Raji (cell line): ENCODE data around the gene CARD8.

Experiments used
- POLR2A ChIP-seq: IDR thresholded peaks from 2 replicates; pipeline ENCODE4 v1.6.1; 2011; ENCODE audit warnings: low read depth, low read length, control low read depth; ENCODE audit not compliant: insufficient read depth

Gene CARD8

DNA sequence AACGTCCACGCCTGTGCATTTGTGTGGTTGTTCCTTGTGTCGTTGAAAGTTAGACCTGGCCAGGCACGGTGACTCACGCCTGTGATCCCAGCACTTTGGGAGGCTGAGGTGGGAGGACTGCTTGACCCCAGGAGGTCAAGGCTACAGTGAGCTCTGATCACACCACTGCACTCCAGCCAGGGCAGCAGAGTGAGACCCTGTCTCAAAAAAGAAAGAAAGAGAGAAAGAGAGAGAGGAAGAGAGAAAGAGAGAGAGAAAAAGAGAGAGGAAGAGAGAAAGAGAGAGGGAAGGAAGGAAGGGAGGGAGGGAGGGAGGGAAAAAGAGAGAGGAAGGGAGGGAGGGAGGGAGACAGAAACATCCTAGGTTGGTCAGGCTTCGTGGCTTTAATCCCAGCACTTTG, 19.2 kb upstream of the CARD8 start:
- no peak for TF ChIP-seq POLR2A

DNA sequence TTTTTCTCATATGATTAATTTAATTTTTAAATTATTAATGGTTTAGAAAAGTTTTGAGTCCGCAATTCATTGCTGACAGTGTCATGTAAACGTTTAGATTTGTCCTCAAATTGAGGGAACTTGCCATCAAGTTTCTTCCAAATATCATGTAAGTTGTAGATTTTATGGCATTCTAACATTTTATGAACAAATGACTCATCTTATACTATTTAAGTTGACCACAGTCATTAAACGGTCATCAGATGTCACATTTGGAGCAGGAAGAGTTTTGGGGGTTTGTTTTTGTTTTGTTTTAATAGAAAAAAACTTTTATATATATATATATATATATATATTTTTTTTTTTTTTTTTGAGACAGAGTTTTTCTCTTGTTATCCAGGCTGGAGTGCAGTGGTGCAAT, 18.5 kb upstream of the CARD8 start:
- no peak for TF ChIP-seq POLR2A

DNA sequence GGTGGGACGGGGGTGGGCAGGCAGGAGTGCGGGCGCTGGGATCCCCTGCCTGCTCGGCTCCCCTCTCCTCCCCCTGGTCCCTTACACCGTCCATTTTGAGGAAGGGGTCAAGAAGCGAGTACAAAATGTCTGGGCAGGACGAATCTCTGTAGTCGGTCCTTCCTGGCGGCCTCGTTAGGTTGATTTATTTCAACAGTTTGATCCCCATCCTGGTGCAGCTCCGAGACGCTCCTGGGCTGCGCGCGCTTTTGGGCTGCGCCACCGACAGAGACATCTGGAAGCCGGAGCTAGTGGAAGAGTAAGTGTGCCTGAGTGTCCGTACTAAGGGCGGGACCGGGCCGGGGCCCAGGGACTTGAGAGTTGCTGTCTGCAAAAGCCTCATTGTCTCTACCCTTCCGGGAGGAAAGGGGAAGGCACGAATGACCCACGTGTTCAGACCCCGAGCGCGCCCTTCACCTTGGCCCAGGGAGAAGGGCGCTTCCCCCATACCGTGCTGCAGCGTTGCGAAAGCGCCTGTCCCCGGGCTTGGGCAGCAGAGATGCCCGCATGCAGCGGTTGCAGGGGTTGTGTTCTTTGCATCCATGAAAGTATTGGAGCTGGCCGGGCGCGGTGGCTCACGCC, 15.9 kb upstream of the CARD8 start:
- TF ChIP-seq POLR2A, result no peak

GRCh38 chr19:48258350-48258749, 2.6 kb upstream of the CARD8 start:
- peak; percentile 34; the same call in 1 of the 2 replicates for TF ChIP-seq POLR2A

- no peak for TF ChIP-seq POLR2A
Observed at GRCh38 chr19:48254529-48254970, 1.2 kb downstream of the CARD8 start.

DNA sequence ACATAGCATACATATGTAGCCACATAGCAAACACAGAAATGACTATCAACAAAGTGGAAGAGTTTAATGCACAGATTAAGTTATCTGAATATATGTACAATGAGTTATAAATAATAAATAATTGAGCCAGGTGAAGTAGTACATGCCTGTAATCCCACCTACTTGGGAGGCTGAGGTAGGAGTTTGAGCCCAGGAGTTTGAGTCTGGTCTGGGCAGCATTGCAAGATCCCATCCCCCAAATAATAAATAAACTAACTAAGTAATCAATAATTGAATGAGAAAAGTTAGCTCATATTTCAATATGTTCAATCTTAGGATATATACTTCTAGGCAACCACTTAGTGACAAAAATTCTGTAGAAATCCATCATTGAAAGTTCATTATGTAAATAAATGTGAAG, 1.7 kb downstream of the CARD8 start:
- no peak for TF ChIP-seq POLR2A

GRCh38 chr19:48252609-48253008, 3.1 kb downstream of the CARD8 start:
- no peak for TF ChIP-seq POLR2A

DNA sequence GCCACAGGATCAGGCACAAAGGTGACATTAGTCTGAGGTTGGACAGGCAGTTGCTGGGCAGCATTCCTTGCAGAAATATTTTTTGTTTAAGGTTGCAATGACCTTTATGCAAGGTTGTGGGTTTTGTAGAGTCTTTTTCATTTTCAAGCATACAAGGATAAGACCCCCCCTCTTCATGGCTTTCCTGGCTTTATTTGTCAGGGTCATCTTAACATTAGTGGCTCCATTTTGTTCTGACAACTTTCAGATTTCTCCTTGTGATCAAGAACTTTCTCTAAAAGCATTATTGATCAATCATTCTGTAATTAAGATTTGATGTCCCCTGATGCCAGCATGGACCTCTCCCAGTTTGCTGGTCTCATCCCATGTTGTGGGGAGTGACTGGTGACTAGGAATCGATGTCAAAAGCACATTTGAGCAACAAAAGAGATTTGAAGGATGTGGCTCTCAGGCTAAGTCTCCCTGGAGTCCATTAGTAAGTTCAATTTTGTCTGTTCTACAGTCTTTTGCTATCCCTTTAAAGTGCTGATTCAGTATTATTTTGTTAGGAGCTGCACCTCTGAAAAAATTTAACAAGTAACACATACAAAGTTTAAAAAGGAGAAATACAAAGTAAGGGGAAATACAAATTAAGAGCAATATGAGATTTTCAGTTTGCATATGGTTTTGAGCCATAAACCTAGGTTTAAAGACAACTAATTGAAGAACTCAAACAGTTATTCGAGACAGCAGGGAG, 5.3 kb downstream of the CARD8 start:
- no peak for TF ChIP-seq POLR2A

DNA sequence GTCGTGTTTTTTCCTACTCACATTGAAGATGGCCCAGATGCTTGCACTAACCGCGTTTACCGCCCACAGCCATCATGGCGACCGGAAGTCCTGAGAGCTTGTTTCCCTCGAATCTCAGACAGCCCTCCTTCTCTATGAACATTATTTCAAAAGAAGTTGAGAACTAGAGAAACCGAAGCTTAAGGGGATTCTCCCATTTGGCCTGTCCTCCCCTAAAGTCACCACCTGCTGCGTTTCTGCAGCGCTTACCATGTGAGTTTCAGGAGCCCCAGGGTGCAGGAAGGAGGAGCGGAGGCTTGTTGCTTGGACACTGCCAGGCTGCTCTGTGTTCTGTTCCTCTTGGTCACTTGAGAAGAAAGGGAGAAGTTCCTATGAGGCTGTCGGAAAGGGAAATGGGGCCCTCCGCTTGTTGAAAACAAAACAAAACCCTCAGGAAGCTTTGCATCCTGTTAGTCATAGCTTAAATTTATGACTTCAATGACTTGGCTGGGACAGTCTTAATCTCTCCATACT, 6.2 kb downstream of the CARD8 start:
- no peak for TF ChIP-seq POLR2A

GRCh38 chr19:48248081-48248833, 7.5 kb downstream of the CARD8 start:
- TF ChIP-seq POLR2A, result no peak

- no peak for TF ChIP-seq POLR2A
Observed at GRCh38 chr19:48247212-48247611, 8.5 kb downstream of the CARD8 start.

DNA sequence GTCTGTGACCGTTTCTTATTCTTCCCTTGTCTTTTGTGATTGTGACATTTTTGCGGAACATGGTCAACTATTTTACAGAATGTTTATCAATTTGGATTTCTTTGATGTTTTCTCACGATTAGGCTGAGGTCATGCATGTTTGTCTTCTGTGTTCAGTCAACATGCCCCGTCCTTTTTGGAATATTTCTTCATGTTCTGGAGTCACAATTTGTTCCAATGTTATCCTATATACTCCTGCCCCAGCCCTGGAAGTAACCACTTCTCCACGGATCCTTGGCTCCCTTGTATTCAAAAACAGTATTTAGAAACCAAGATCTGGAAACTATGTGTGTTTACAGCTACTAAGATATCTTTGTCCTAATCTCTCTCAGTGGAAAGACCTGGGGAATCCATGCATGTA, 9.6 kb downstream of the CARD8 start:
- TF ChIP-seq POLR2A, result no peak

DNA sequence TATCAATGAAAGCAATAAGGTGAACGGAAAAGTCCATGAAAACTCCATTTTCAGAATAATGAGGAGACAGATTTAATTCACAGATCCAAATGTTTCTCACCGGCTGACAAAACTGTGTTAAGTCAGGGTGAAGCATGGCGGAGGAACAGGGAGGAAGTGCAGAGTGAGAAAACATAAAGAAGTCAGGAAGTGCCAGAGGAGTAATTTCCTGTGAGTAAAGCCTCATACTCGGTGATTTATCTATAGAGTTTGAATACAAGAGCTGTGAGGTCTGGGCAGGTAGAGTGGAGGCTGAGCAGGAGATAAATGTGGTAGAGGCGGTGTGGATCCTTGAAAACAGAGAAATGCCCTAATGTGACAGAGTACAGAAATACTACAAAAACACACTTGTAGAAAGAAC, 11.4 kb downstream of the CARD8 start:
- no peak for TF ChIP-seq POLR2A

- TF ChIP-seq POLR2A, result no peak
Observed at GRCh38 chr19:48239582-48240141, 16.1 kb downstream of the CARD8 start.

GRCh38 chr19:48239120-48239519, 16.6 kb downstream of the CARD8 start:
- no peak for TF ChIP-seq POLR2A
